NCI-H2029 treated with DMSO at 0.1 percent for 48 hours (cell line): ENCODE results near the gene DUOXA2.
"Not testable (repeated sequence)": the region's sequence is repeated elsewhere in the genome, so short reads cannot be mapped to it uniquely, and the experiment has no call there.

Experiments used
- DNase-seq: peaks from one replicate; lab custom pipeline; 2025; lab: John Stamatoyannopoulos, UW

DUOXA2 gene

DNA sequence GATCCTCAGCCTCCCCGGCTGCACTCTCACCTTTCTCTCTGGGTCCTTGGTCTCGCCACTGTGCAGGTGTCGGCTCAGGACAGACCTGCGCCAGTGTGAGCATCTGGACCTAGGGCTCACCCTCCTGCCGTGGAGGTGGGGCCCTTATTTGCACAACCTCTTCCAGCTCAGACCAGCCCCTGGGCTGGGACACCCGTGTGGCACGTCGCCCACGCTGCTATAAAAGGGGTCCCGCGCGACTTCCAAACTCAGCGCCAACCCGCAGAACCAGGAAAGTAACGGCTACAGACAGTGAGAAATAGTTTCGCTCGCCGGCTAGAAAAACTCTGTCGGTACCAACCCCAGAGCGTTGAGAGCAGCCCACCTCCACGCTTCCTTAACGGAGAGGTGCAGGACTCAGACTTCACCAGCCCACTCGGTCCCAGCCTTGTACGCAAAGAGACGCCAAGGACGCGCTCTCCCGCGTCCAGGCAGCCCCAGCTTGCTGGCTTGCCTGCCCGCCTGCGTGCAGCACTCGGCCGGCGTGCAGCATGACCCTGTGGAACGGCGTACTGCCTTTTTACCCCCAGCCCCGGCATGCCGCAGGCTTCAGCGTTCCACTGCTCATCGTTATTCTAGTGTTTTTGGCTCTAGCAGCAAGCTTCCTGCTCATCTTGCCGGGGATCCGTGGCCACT, at the start of gene DUOXA2, which contains the start of gene DUOX2:
Gene DUOXA2 (plus strand): TSS at position 251 of the 675 bp plus-strand sequence. CDS start 280 bp downstream, at position 531.
Gene DUOX2 (minus strand): TSS at position 97 of the 675 bp plus-strand sequence. CDS start 761 bp downstream, outside the sequence.
- no peak for DNase-seq

DNA sequence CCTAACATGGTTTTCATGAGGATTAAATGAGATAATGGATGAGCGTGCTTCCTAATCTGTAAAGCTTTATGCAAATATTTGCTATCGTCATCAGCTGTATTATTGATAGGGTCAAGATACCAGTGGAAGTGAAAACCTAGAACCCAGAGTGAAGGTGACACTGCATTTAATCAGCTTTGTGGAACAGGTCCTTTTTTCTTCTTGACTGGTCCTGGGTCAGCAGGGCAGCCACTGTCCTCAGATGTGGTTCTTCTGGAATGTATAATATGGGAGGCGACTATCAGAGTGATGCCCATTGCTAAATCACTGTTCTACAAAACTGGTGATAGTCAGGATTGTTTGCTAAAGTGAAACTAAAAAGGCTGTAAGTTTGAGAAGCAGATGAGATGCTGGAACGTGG, 49.7 kb upstream of the DUOXA2 start:
- no peak for DNase-seq

DNA sequence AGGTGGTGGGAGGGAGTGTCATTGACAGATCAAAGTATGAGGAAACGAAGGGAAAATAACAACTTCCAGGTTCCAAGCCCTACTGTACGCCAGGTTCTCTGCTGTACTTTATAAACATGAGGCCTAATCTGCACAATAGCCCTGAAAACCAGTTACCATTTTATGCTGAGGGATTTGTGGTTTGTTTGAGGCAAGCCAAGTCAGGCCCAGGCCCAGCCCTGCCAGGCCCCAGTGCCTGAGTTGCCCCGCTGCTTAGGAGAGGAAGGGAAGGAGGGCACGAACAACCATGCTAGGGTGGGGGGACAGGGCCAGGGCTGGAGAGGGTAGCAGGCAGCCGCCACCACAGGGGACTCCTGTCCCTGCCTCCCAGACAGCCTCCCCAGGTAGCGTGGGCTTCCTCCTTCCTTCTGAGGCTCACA, 44.2 kb upstream of the DUOXA2 start:
- DNase-seq = not testable (repeated sequence)

DNA sequence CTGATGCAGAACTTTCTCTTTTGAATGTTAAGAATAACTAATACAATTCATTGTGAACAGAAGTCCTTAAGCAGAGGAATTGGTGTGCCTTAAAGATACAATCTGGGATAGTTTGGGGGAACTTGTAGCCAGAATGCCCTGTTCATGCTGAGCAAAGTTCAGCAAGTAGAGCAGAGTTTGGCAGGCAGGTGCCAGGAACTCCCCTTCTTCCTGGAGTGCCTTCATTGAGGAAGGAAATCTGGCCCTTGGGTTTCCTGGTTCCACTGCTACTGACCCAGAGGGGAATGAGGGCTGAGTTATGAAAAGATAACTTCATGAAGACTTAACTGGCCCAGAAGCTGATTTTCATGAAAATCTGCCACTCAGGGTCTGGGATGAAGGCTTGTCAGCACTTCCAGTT, 40.5 kb upstream of the DUOXA2 start:
- not testable (repeated sequence) for DNase-seq

DNA sequence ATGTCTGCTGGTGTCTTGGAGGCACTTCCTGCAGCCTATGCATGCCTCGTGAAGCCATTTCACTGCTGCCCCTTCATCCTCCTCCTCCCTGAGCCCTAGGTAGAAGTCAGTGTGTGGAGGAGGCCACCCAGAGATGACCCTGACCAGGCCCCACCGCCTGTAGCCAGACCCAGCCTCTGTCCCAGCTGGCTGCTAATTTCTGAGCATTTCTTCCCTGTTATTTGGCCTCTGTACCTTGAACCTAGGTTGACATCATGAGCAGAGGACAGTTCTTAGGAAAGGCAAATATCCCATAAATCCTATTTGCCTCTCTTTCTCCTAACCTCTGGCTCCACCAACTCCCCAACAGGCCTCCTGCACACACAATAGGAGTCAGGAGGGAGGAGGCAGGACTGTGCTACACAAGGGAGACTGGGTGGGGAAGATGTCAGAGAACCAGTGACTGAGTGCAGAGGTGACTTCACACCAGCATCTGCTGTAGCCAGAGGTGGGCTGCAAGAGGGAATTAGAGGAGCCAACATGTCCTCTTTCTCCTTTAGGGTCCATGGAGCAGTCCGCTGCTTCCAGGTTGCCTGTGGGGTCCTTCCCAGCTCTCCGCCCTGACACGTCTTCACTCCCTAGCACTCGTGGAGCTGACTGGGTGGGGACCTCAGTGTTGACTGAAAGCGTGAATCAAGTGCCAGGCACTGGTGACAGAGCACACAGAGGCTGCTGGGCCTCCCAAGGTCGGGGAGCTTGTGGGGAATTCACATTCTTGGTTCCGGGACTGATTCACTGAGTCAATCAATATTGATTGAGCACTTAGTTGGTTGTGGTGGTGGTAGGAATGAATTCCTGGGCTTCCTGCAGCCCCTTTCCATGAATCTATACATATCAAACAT, 38.4 kb upstream of the DUOXA2 start:
- not testable (repeated sequence) for DNase-seq

DNA sequence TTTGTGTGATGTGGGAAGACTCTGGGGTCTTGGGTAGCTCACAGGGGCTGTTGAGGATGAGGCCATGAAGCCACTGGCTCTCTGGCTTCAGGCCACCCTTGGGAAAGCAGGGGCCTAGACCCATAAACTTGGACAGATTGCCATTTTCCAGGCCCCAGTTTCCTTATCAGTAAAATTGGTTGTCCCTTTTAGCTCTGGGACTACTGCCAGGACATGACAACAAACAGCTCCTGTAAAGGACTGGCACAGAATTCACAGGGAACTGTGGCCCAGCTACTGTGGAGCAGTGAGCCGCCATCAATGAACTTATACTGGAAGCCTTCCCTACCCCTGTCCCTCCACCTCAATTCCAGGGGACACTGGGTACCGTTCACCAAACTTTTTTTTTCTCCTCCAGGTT, 36.7 kb upstream of the DUOXA2 start:
- DNase-seq = not testable (repeated sequence)

DNA sequence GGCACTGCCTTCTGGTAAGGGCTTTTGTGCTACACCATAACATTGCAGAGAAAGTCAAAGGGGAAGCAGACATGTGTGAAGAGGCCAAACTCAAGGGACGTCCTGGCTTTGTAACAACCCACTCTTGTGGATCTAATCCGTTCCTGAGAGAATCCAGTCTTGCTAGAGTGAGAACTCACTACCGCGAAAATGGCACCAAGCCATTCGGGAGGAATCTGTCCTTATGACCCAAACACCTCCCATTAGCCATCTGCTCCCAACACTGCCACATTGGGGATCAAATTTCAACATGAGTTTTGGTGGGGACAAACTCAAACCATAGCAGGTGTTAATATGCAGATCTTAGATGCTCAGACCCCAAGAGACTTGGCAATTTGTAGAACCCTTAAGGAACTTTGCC, 34.9 kb upstream of the DUOXA2 start:
- DNase-seq = not testable (repeated sequence)

DNA sequence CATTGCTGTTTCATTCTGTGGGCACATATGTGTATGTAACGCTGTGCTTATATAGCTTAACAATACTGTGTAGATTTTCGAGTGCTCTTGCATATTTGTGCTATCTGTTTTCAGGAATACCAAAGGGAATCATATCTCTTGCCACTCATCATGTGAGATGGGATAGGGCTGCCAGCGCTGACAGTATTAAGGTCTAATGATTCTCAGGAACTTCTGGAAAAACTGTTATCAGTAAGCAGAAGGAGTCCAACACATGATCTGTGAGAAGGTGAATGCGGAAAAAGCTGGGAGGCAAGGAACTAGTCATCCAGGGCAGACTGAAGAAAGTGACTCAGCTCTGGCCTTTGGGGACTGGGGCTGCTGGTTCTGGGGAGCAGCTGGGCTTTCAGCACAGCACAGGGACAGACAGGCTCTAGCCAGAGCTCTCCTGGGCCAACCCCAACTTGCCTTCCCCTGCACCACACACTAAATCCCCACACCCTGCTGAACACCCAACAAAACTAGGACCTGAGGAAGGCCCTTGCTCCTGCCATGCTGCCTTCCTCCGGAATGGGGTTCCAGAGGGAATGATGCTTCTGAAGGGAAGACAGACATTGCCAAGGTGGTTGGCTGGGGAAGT, 34.4 kb upstream of the DUOXA2 start:
- not testable (repeated sequence) for DNase-seq

DNA sequence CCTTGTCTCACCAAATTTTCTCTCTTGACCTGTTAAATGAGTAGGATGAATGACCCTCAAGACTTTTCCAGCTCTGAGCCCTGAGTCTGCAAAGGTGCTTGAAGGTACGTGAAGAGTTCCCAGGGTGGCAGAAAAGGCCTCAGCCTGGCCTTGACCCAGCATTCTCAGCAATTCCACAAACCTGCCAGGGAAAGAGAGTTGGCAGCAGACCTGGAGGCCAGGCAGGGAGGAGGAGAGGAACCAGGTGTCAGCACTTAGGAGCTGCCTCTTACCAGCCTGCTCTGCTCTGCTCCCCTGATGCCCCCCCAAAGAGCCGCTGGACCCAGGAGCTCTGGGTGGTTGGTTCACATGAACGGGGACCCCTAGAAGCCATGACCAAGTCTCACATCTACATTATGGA, 33.5 kb upstream of the DUOXA2 start:
- DNase-seq = not testable (repeated sequence)

DNA sequence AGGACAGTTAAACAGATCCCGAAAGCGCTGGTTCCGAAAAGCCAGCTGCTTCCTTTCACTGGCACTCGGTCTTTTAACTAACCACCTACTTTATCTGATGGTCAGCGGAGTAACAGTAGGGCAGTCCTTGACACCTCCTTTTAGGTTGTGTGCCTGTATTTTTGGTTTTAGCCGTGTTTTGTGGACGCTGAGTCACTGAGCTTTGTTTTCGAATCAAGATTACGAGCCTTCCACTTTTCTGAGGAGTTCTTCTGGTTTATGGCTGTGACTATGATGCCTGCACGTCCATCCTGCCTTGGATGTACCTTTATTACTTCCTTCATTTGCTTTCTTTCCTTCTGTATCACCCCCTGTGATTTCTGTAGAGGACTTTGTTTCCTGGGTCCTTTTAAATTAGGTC, 31.7 kb upstream of the DUOXA2 start:
- DNase-seq = not testable (repeated sequence)

DNA sequence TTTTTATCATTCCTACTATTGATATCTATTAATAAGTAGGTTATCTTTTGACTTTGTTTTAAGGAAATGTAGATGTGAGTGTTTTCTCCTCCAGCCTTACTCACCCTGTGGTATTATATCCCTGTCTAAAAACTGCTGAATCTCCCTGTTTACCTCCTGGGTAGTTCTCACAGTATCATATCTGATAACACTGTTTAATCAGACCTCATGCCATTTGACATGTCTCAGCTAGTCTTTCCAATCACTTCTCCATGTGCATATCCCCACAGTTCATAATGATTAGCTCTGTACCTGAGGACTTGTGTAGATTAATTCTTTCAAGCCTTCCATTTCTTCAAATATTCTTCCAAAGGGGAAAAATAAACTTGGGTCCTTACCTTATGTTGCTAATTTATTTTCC, 30.9 kb upstream of the DUOXA2 start:
- no peak for DNase-seq

DNA sequence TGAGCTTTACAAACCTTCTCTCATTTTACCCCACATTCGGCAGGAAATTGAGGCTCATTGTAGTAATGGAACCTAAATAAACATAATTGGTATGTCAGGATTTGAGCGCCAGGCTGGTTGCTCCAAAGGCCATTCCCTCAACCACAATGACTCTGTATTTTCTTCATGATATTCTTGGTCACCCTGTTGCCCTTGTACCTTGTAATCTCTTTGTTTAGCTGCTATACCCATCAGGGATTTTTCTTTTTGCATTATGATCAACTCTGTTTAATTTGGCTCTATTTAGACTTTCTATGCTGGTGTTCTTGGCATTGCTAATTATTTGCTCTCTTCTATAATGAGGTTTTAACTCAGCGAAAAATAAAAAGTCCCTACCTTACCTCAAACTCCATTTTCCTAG, 30.0 kb upstream of the DUOXA2 start:
- DNase-seq = no peak

DNA sequence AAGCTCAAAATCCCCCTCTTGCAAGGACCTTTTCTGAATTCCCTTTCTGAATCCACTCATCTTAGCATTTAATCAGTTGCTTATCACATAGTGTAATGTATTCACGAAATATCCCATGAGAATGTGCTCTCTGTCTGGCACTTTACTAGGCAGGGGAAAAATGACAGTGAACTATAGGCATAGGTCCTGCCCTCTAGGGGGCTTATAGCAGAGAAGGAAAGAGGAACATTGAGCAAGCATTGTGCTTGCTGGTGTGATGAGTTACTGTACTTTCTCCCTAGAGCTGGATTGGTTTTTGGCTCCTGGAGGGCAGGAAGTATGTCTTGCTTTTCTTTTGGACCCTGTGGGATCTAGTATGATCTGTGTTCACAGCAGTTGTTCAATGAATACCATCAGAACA, 26.6 kb upstream of the DUOXA2 start:
- DNase-seq = no peak

DNA sequence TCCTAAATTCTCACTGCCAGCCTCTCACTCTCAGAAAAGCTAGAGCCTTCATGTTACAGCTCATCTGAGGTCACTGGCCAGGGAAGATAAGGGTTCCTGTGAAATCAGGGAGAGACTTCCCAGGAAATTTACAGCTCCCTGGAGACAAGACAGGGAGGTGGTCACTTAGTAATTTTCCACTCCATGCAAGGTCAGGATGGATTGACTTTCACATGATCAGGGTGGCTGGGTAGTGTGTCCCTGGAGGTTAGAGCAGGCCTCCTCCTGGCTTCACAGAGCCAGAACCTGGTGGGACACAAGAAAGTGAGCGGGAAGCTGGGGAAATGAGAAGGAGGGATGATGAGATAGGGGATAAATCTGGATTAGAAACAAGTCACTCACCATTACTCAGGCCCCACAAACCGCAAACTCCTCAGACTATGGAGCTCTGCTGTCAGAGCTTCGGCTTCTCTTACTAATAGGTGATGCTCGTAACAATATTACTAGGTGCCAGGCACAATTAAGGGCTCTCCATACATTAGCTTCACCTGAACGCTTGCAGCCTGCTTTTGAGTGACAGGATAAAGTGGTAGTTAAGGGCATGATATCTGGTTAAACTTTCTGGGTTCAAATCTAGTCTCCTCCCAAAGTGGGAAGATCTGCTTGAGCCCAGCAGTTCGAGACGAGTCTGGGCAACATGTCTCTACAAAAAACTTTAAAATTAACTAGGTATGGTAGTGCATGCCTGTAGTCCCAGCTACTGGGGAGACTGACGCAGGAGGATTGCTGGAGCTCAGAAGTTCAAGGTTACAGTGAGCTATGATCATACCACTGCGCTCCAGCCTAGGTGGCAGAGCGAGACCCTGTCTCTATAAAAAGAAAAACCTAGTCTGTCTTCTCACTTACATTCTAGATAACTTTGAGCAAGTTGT, 25.1 kb upstream of the DUOXA2 start:
- no peak for DNase-seq

DNA sequence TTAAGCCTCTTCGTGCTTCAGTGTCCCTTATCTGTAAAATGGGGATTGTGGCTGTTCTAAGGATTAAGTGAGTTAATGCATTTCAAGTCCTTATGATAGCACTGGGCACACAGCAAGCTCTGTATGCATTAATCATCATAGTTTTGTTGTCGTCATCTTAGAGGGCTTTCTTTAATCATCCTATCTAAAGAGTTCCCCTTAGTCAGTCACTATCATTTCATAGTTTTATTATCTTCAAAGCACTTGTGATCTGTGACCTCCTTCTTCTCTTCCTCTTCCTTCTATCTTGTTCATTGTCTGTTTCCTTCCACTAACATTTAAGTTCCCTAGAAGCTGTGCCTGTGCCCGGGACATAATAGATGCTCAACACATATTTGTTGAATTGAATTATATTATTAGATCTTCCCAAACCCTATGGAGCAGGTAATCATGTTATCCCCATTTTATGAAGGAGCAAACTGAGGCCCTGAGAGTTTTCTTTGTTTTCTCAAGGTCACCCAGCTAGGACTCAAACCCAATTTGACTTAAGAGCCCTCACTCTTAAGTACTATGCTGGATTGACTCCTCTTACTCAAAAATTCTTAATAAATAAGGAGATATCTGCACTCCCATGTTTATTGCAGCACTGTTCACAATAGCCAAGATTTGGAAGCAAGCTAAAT, 24.3 kb upstream of the DUOXA2 start:
- no peak for DNase-seq

DNA sequence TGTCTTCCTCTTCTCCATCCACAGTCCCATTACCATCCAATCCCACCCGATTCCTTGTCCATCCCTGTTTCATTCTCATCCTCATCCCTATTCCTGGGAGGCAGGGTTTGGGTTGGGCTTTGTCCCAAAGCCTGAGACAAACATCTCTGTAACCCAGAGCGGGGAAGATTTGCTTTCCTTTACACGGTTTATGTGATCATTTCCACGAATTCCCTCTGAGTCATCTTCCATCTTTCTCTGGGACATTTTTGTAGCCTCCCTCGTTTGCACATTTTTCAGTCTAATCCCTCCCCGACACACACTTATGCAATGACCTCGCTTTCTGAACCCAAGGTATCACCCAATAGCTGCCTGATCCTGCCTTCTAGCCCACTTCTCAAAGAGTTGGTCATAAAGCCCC, 23.0 kb upstream of the DUOXA2 start:
- no peak for DNase-seq

DNA sequence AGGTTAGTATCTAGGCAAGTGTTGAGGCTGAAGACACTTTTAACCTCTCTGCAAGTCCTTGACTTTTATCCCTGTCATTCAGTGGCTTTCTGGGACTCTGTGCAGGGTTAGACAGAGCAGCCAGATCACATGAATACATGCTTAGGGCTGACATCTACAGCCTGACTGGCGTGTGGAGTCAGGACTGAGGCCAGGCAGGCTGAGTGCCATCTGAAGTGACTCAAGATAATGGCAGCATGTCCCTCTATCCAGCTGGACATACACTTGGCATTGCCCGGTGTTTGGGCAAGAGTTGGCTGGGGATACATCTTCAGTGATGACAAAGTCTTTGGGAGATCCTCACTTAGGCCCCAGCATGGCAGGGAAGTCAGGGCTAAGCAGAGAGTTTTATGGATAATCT, 22.6 kb upstream of the DUOXA2 start:
- no peak for DNase-seq

DNA sequence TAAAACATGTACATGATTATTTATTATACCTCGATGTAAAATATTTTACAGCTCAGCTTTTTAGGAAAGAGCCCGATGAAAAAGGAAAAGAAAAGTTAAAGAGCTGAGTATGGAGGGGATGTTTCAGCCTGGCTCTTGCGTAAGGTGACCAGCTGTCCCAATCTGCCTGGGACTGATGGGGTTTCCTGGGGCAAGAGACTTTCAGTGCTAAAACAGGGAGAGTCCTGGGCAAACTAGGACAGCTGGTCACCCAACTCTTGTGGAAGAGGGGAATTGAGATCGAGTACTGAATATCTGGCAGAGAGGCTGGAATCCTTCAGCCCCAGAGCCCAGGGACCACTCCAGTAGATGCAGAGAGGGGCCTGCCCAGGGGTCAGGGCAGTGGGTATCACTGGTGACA, 21.1 kb upstream of the DUOXA2 start:
- DNase-seq = no peak

DNA sequence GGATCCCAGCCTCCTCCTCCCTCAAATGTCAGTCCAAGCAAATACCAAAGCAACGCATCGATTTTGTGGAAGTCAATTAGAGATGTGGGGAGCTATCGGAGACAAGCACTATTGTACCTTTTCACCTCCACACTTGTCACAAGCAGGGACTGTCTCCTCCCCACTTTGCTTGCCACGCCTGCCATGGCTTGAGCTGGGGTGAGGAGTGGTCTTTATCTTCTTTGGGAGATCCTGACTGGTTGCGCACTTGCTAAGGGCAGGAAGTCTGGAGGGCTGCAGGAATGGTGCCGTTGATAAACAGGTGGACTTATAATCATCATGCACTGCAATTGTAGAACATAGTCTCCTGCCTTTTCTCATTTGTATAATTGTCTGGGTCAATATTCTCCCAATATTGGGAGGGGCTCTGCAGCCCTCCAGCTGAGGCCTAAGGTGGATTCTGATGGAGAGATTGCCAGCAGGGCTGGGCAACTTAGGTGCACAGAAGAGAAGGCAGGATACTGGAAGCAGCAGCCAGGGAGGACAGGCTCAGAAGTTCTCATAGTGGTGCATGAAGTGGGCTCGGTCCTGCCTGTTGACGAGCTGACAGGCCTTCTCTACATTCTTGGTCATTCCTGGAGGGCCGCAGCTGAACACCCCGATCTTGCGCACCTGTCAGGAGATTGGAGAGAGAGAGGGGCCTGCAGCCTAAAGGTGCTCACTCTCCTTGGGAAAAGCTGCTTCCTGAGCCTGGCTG, 20.3 kb upstream of the DUOXA2 start:
- no peak for DNase-seq

DNA sequence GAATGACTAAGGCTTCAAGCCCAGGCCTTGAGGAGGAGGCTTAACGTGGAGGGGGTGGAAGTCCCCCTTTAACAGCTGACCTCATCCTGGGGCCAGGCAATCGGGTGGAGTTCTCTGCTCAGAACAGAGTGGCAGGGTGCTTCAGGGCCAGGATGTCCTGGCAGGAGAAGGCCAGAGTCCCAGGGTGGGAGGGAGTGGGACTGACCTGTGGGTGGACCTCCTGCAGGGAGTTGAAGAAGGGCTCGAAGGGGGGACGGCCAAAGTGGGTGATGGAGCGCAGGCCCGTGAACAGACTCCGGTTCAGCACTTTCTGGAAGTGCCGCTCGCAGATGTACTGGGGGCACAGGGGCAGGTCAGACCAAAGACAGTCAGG, 19.8 kb upstream of the DUOXA2 start:
- no peak for DNase-seq
